ENCODE data around the gene STAG1. TPM values are rescaled to one million over a fixed set of nuclear protein-coding genes. Genes with fewer than 3 reads are reported as not detected.

The STAG1 gene
- polyA plus RNA-seq, 3 donors = 7.2 to 10.0 (median 7.5) TPM

DNA sequence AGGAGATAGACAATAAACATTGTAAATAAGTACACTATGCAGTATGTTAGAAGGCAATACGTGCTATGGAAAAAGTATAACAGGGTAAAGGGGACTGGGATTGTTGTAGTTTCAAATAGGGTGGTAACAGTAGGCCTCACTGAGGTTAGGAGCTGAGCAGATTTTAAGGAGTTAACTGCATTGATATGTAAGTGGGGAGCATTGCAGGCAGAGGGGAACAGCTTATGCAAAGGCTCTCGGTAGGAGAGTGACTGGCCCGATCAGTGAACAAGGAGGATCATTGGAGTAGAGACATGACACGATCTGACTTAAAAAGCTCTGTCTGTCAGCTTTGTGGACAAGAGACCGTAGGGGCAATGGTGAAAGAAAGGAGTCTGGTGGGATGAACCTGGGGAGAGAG, 455.2 kb downstream of the STAG1 start:
- Histone ChIP-seq H3K27ac (ENCODE audit: low read depth in 1 of 2, low read length in 2 of 2) (no peak overlapping the region), H3K4me2 (replicated peaks; ENCODE audit: extremely low read depth, low read length, poor library complexity, severe bottlenecking) (no peak overlapping the region), H3K79me2 (ENCODE audit: insufficient read depth, low read length) (no peaks in the 10 kb centered on the region), H2AFZ (ENCODE audit: insufficient read depth, low read depth, low read length, poor library complexity, severe bottlenecking) (no peak overlapping the region), H4K20me1 (ENCODE audit: insufficient read depth, low read length) (no peaks in the 10 kb centered on the region), H3K4me3 (replicated peaks in 1 of 3; ENCODE audit: low read depth in 2 of 3, low read length in 3 of 3) (no peak overlapping the region), H3K9ac (ENCODE audit: insufficient read depth, low read length, poor library complexity, severe bottlenecking) (no peak overlapping the region), H3K27me3 (ENCODE audit: control insufficient read depth in 2 of 2, insufficient read depth in 2 of 2, low read length in 2 of 2) (no peaks in the 10 kb centered on the region), H3K4me1 (ENCODE audit: control insufficient read depth in 1 of 2, insufficient read depth in 2 of 2, low read length in 2 of 2) (no peaks in the 10 kb centered on the region), H3K36me3 (replicated peaks in 1 of 2; ENCODE audit: control insufficient read depth in 1 of 2, insufficient read depth in 2 of 2, low read length in 2 of 2) (peaks cover 39 to 84% of the 10 kb centered on the region in 2 donors), H3K9me3 (replicated peaks in 1 of 2; ENCODE audit: control insufficient read depth in 1 of 2, insufficient read depth in 1 of 2, low read length in 2 of 2) (no peaks in the 10 kb centered on the region)
- DNase-seq = no peak
- 96% methylated on average over 4 of the region's 5 CpGs for WGBS (ENCODE audit: insufficient coverage)
- TF ChIP-seq CTCF (IDR thresholded peaks at IDR 0.05) = no peak
- intact Hi-C loops (cut with micrococcal nuclease) = no loop called here
- H3K27me3 Mint-ChIP-seq (ENCODE audit: low read depth in 3 of 3) = peaks cover 0 to 1% (median 0%) of the 10 kb centered on the region in 3 donors
- no peak overlapping the region for H3K4me3 Mint-ChIP-seq
- H3K9me3 Mint-ChIP-seq = no peaks in the 10 kb centered on the region
- no peaks in the 10 kb centered on the region for H3K4me1 Mint-ChIP-seq
- H3K36me3 Mint-ChIP-seq = peaks cover 57 to 61% of the 10 kb centered on the region in 2 donors
- no peak overlapping the region for H3K27ac Mint-ChIP-seq

DNA sequence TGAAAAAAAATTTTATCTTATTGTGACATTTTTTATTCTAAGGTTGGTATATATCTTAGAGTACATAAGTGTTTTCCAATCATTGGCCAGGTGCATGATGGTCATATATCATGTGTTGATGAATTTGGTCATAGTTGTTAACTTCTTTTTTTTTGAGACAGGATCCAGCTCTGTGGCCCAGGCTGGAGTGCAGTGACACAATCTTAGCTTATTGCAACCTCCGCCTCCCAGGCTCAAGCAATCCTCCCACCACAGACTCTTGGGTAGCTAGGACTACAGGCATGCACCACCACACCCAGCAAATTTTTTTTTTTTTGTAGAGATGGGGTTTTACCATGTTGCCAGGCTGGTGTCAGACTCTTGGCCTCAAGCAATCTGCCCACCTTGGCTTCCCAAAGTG, 458.0 kb downstream of the STAG1 start:
- no peaks in the 10 kb centered on the region for H3K4me1 Mint-ChIP-seq
- H3K4me3 Mint-ChIP-seq = no peak overlapping the region
- H3K9me3 ChIP-seq (replicated peaks in 1 of 2; ENCODE audit: control insufficient read depth in 1 of 2, insufficient read depth in 1 of 2, low read length in 2 of 2) = no peaks in the 10 kb centered on the region
- TF ChIP-seq CTCF (IDR thresholded peaks at IDR 0.05) = no peak
- WGBS (ENCODE audit: insufficient coverage) = no CpG with 5 or more reads among the region's 1 CpG
- peaks cover 0 to 2% (median 0%) of the 10 kb centered on the region in 7 donors for H3K9me3 Mint-ChIP-seq
- DNase-seq = no peak
- peaks cover 19 to 56% of the 10 kb centered on the region in 2 donors for H3K36me3 ChIP-seq (replicated peaks in 1 of 2; ENCODE audit: control insufficient read depth in 1 of 2, insufficient read depth in 2 of 2, low read length in 2 of 2)
- H3K27me3 ChIP-seq (ENCODE audit: control insufficient read depth in 2 of 2, insufficient read depth in 2 of 2, low read length in 2 of 2) = no peaks in the 10 kb centered on the region
- intact Hi-C loops (cut with micrococcal nuclease) = no loop called here
- H3K27ac ChIP-seq (ENCODE audit: low read depth in 1 of 2, low read length in 2 of 2) = no peak overlapping the region
- H2AFZ ChIP-seq (ENCODE audit: insufficient read depth, low read depth, low read length, poor library complexity, severe bottlenecking) = no peak overlapping the region
- peaks cover 0 to 1% (median 0%) of the 10 kb centered on the region in 3 donors for H3K27me3 Mint-ChIP-seq (ENCODE audit: low read depth in 3 of 3)
- no peaks in the 10 kb centered on the region for H4K20me1 ChIP-seq (ENCODE audit: insufficient read depth, low read length)
- no peak overlapping the region for H3K4me3 ChIP-seq (replicated peaks in 1 of 3; ENCODE audit: low read depth in 2 of 3, low read length in 3 of 3)
- no peaks in the 10 kb centered on the region for H3K79me2 ChIP-seq (ENCODE audit: insufficient read depth, low read length)
- H3K27ac Mint-ChIP-seq = peak overlapping the region in 1 of 7 donors; percentile 25
- no peak overlapping the region for H3K9ac ChIP-seq (ENCODE audit: insufficient read depth, low read length, poor library complexity, severe bottlenecking)
- H3K4me2 ChIP-seq (replicated peaks; ENCODE audit: extremely low read depth, low read length, poor library complexity, severe bottlenecking) = no peak overlapping the region
- H3K36me3 Mint-ChIP-seq = peaks cover 53 to 68% of the 10 kb centered on the region in 2 donors
- H3K4me1 ChIP-seq (ENCODE audit: control insufficient read depth in 1 of 2, insufficient read depth in 2 of 2, low read length in 2 of 2) = no peaks in the 10 kb centered on the region

All from CD14-positive monocyte (primary cell).